ENCODE results near the gene PHACTR1. TPM values are rescaled to one million over a fixed set of nuclear protein-coding genes. Genes with fewer than 3 reads are reported as not detected.

Gene PHACTR1
- total and polyA plus RNA-seq, 3 donors from 2014 or later, result 5.1 to 7.6 (median 6.5) TPM

- intact Hi-C loops (cut with DNase I; ENCODE audit: low total_unique reads), result no loop called here
- no peaks in the 10 kb centered on the region for H3K4me1 ChIP-seq
- no peaks in the 10 kb centered on the region for H3K9me3 ChIP-seq
- 83 to 84% methylated on average over 11 of the region's 11 CpGs for WGBS, 2 donors
- no peak overlapping the region for H3K27ac ChIP-seq
- H3K4me3 ChIP-seq, result no peak overlapping the region
- no peaks in the 10 kb centered on the region for H3K27me3 ChIP-seq
- TF ChIP-seq CTCF (IDR thresholded peaks at IDR 0.05) (peak in 2 of 3 experiments; percentile 37 to 73), POLR2A (IDR thresholded peaks at IDR 0.05) (no peak)
- DNase-seq, result no peak
- no peaks in the 10 kb centered on the region for H3K36me3 ChIP-seq (ENCODE audit: low read depth, missing control alignments)
Measured at GRCh38 chr6:12844284-12845223, 128.0 kb downstream of the PHACTR1 start.

- intact Hi-C loops (cut with DNase I; ENCODE audit: low total_unique reads), result no loop called here
- 59 to 61% methylated on average over 10 of the region's 10 CpGs for WGBS, 2 donors
- H3K36me3 ChIP-seq (ENCODE audit: low read depth, missing control alignments), result no peaks in the 10 kb centered on the region
- no peaks in the 10 kb centered on the region for H3K27me3 ChIP-seq
- no peak overlapping the region for H3K27ac ChIP-seq
- H3K4me1 ChIP-seq, result no peaks in the 10 kb centered on the region
- H3K9me3 ChIP-seq, result no peaks in the 10 kb centered on the region
- TF ChIP-seq CTCF (IDR thresholded peaks at IDR 0.05) (no peak), POLR2A (IDR thresholded peaks at IDR 0.05) (no peak)
- no peak for DNase-seq
- H3K4me3 ChIP-seq, result no peak overlapping the region
Measured at GRCh38 chr6:12845224-12846004, 128.8 kb downstream of the PHACTR1 start.

- TF ChIP-seq CTCF (IDR thresholded peaks at IDR 0.05) (no peak), POLR2A (IDR thresholded peaks at IDR 0.05) (no peak)
- Histone ChIP-seq H3K4me1 (no peaks in the 10 kb centered on the region), H3K27ac (no peak overlapping the region), H3K4me3 (no peak overlapping the region), H3K9me3 (no peaks in the 10 kb centered on the region), H3K27me3 (no peaks in the 10 kb centered on the region), H3K36me3 (ENCODE audit: low read depth, missing control alignments) (no peaks in the 10 kb centered on the region)
- WGBS, 2 donors, result 76 to 78% methylated on average over 13 of the region's 13 CpGs
- no peak for DNase-seq
- intact Hi-C loops (cut with DNase I; ENCODE audit: low total_unique reads), result no loop called here
Measured at GRCh38 chr6:12848964-12849808, 132.6 kb downstream of the PHACTR1 start.

- H3K4me3 ChIP-seq, result no peak overlapping the region
- intact Hi-C loops (cut with DNase I; ENCODE audit: low total_unique reads), result no loop called here
- no peak for TF ChIP-seq CTCF (IDR thresholded peaks at IDR 0.05)
- TF ChIP-seq POLR2A (IDR thresholded peaks at IDR 0.05), result no peak
- WGBS, 2 donors, result 95 to 97% methylated on average over 1 of the region's 1 CpG
- H3K9me3 ChIP-seq, result no peaks in the 10 kb centered on the region
- no peak for DNase-seq
- no peaks in the 10 kb centered on the region for H3K36me3 ChIP-seq (ENCODE audit: low read depth, missing control alignments)
- no peak overlapping the region for H3K27ac ChIP-seq
- no peaks in the 10 kb centered on the region for H3K27me3 ChIP-seq
- no peaks in the 10 kb centered on the region for H3K4me1 ChIP-seq
Measured at GRCh38 chr6:12849809-12850198, 133.2 kb downstream of the PHACTR1 start.

All from testis (tissue), 3 donors.